HEK293 (cell line): ENCODE results near the gene CFAP47.

Source experiments
- CTCF ChIP-seq: fragments of 450-650 bp; formaldehyde crosslinking; IDR thresholded peaks from 2 replicates; pipeline ENCODE4 v1.5.1; 2016; ENCODE audit warnings: missing biosample characterization, missing genetic modification characterization
- ZBTB21 ChIP-seq: fragments of 450-650 bp; formaldehyde crosslinking; IDR thresholded peaks from 2 replicates; pipeline ENCODE4 v1.5.1; 2017; ENCODE audit warnings: missing biosample characterization, missing genetic modification characterization
- ZFP69B ChIP-seq: fragments of 450-650 bp; formaldehyde crosslinking; IDR thresholded peaks from 2 replicates; pipeline ENCODE4 v1.5.1; 2016; ENCODE audit warnings: missing biosample characterization, missing genetic modification characterization
- ZNF140 ChIP-seq: fragments of 450-650 bp; formaldehyde crosslinking; IDR thresholded peaks from 2 replicates; pipeline ENCODE4 v1.5.1; 2016; ENCODE audit warnings: missing biosample characterization, missing genetic modification characterization

GRCh38 chrX:36159254-36159653, 239.7 kb downstream of the CFAP47 start:
- TF ChIP-seq CTCF (tag by site-specific recombination), result no peak
- TF ChIP-seq ZNF140 (tag by site-specific recombination), result no peak
- no peak for TF ChIP-seq ZFP69B (tag by site-specific recombination)
- no peak for TF ChIP-seq ZBTB21 (tag by site-specific recombination)
